Dendritic cell treated with granulocyte-macrophage colony-stimulating factor and Interleukin-4, amounts not matched to agents 40 ng/mL and 50 ng/mL, for 4 days (primary cell): ENCODE results near the gene ST6GALNAC3.
"Not testable (repeated sequence)": the region's sequence is repeated elsewhere in the genome, so short reads cannot be mapped to it uniquely, and the experiment has no call there.

ENCODE experiments used
- H3K27ac Mint-ChIP-seq: one replicate; pipeline ENCODE4 v1.8.0; 2022; ENCODE audit warnings: mild to moderate bottlenecking, mixed read lengths
- H3K27me3 Mint-ChIP-seq: one replicate; pipeline ENCODE4 v1.8.0; 2022; ENCODE audit warnings: mild to moderate bottlenecking, mixed read lengths
- H3K36me3 Mint-ChIP-seq: one replicate; pipeline ENCODE4 v1.8.0; 2022; ENCODE audit warnings: low read depth, mixed read lengths
- H3K4me1 Mint-ChIP-seq: one replicate; pipeline ENCODE4 v1.8.0; 2022; ENCODE audit warnings: low read depth, mixed read lengths
- H3K4me3 Mint-ChIP-seq: one replicate; pipeline ENCODE4 v1.8.0; 2022; ENCODE audit warnings: mild to moderate bottlenecking, moderate library complexity, mixed read lengths
- H3K9me3 Mint-ChIP-seq: one replicate; pipeline ENCODE4 v1.8.0; 2022; ENCODE audit warnings: mixed read lengths
- intact Hi-C: fragments of 100-400 bp; cut with micrococcal nuclease; formaldehyde crosslinking; loops from one replicate; pipeline ENCODE4 v1.15.0; 2022

ST6GALNAC3 gene

GRCh38 chr1:76105372-76105771 is 30.8 kb downstream of the ST6GALNAC3 start:
- Mint-ChIP-seq H3K9me3 (no peaks in the 10 kb centered on the region), H3K27me3 (no peaks in the 10 kb centered on the region), H3K36me3 (no peaks in the 10 kb centered on the region), H3K4me1 (no peaks in the 10 kb centered on the region), H3K27ac (no peak overlapping the region), H3K4me3 (no peak overlapping the region)
- intact Hi-C loops: no loop called here

GRCh38 chr1:76106251-76106650 is 31.7 kb downstream of the ST6GALNAC3 start:
- Mint-ChIP-seq H3K9me3 (no peaks in the 10 kb centered on the region), H3K4me3 (no peak overlapping the region), H3K27me3 (no peaks in the 10 kb centered on the region), H3K4me1 (no peaks in the 10 kb centered on the region), H3K27ac (no peak overlapping the region), H3K36me3 (no peaks in the 10 kb centered on the region)
- intact Hi-C loops: no loop called here

GRCh38 chr1:76106719-76107235 is 32.2 kb downstream of the ST6GALNAC3 start:
- Mint-ChIP-seq H3K27me3 (no peaks in the 10 kb centered on the region), H3K4me3 (no peak overlapping the region), H3K36me3 (no peaks in the 10 kb centered on the region), H3K9me3 (no peaks in the 10 kb centered on the region), H3K27ac (no peak overlapping the region), H3K4me1 (no peaks in the 10 kb centered on the region)
- intact Hi-C loops: no loop called here

- no peaks in the 10 kb centered on the region for H3K4me1 Mint-ChIP-seq
- no peak overlapping the region for H3K4me3 Mint-ChIP-seq
- no peaks in the 10 kb centered on the region for H3K27me3 Mint-ChIP-seq
- no peaks in the 10 kb centered on the region for H3K9me3 Mint-ChIP-seq
- intact Hi-C loops: no loop called here
- no peaks in the 10 kb centered on the region for H3K36me3 Mint-ChIP-seq
- H3K27ac Mint-ChIP-seq: no peak overlapping the region
Observed at GRCh38 chr1:76109404-76109803, 34.9 kb downstream of the ST6GALNAC3 start.

GRCh38 chr1:76109901-76110560 is 35.5 kb downstream of the ST6GALNAC3 start:
- H3K4me3 Mint-ChIP-seq: no peak overlapping the region
- no peaks in the 10 kb centered on the region for H3K27me3 Mint-ChIP-seq
- H3K27ac Mint-ChIP-seq: no peak overlapping the region

GRCh38 chr1:76110666-76111065 is 36.1 kb downstream of the ST6GALNAC3 start:
- H3K27ac Mint-ChIP-seq: no peak overlapping the region
- H3K4me3 Mint-ChIP-seq: no peak overlapping the region
- no peaks in the 10 kb centered on the region for H3K9me3 Mint-ChIP-seq
- no peaks in the 10 kb centered on the region for H3K36me3 Mint-ChIP-seq
- intact Hi-C loops: no loop called here
- no peaks in the 10 kb centered on the region for H3K4me1 Mint-ChIP-seq
- H3K27me3 Mint-ChIP-seq: no peaks in the 10 kb centered on the region

More at GRCh38 chr1:76109901-76110560, 35.5 kb downstream of the ST6GALNAC3 start:
- intact Hi-C loops: no loop called here
- H3K9me3 Mint-ChIP-seq: no peaks in the 10 kb centered on the region
- no peaks in the 10 kb centered on the region for H3K36me3 Mint-ChIP-seq
- no peaks in the 10 kb centered on the region for H3K4me1 Mint-ChIP-seq

GRCh38 chr1:76112321-76112720 is 37.8 kb downstream of the ST6GALNAC3 start:
- H3K4me3 Mint-ChIP-seq, H3K4me1 Mint-ChIP-seq, H3K27me3 Mint-ChIP-seq, intact Hi-C loops, H3K27ac Mint-ChIP-seq, H3K9me3 Mint-ChIP-seq, H3K36me3 Mint-ChIP-seq: not testable (repeated sequence)

- Mint-ChIP-seq H3K27ac (no peak overlapping the region), H3K36me3 (no peaks in the 10 kb centered on the region), H3K4me3 (no peak overlapping the region), H3K27me3 (no peaks in the 10 kb centered on the region), H3K4me1 (no peaks in the 10 kb centered on the region), H3K9me3 (no peaks in the 10 kb centered on the region)
- intact Hi-C loops: no loop called here
Observed at GRCh38 chr1:76113446-76113845, 38.9 kb downstream of the ST6GALNAC3 start.

GRCh38 chr1:76115171-76115570 is 40.6 kb downstream of the ST6GALNAC3 start:
- no peaks in the 10 kb centered on the region for H3K27me3 Mint-ChIP-seq
- H3K4me3 Mint-ChIP-seq: no peak overlapping the region
- no peaks in the 10 kb centered on the region for H3K36me3 Mint-ChIP-seq
- no peak overlapping the region for H3K27ac Mint-ChIP-seq
- H3K9me3 Mint-ChIP-seq: no peaks in the 10 kb centered on the region
- no peaks in the 10 kb centered on the region for H3K4me1 Mint-ChIP-seq
- intact Hi-C loops: no loop called here

GRCh38 chr1:76121850-76122249 is 47.3 kb downstream of the ST6GALNAC3 start:
- no peaks in the 10 kb centered on the region for H3K36me3 Mint-ChIP-seq
- intact Hi-C loops: no loop called here
- no peaks in the 10 kb centered on the region for H3K9me3 Mint-ChIP-seq
- no peak overlapping the region for H3K4me3 Mint-ChIP-seq
- no peaks in the 10 kb centered on the region for H3K4me1 Mint-ChIP-seq
- no peak overlapping the region for H3K27ac Mint-ChIP-seq
- no peaks in the 10 kb centered on the region for H3K27me3 Mint-ChIP-seq

- Mint-ChIP-seq H3K4me3 (no peak overlapping the region), H3K9me3 (no peaks in the 10 kb centered on the region), H3K27ac (no peak overlapping the region), H3K4me1 (no peaks in the 10 kb centered on the region), H3K27me3 (no peaks in the 10 kb centered on the region), H3K36me3 (no peaks in the 10 kb centered on the region)
- intact Hi-C loops: no loop called here
Observed at GRCh38 chr1:76122271-76122670, 47.7 kb downstream of the ST6GALNAC3 start.

GRCh38 chr1:76123411-76124064 is 49.0 kb downstream of the ST6GALNAC3 start:
- H3K9me3 Mint-ChIP-seq, intact Hi-C loops, H3K36me3 Mint-ChIP-seq, H3K4me1 Mint-ChIP-seq, H3K27me3 Mint-ChIP-seq, H3K27ac Mint-ChIP-seq, H3K4me3 Mint-ChIP-seq: not testable (repeated sequence)

GRCh38 chr1:76124196-76124595 is 49.6 kb downstream of the ST6GALNAC3 start:
- no peaks in the 10 kb centered on the region for H3K27me3 Mint-ChIP-seq
- H3K9me3 Mint-ChIP-seq: no peaks in the 10 kb centered on the region
- intact Hi-C loops: no loop called here
- no peak overlapping the region for H3K4me3 Mint-ChIP-seq
- H3K4me1 Mint-ChIP-seq: no peaks in the 10 kb centered on the region
- no peak overlapping the region for H3K27ac Mint-ChIP-seq
- H3K36me3 Mint-ChIP-seq: no peaks in the 10 kb centered on the region

GRCh38 chr1:76125473-76126219 is 51.1 kb downstream of the ST6GALNAC3 start:
- H3K9me3 Mint-ChIP-seq: no peaks in the 10 kb centered on the region
- intact Hi-C loops: no loop called here
- no peaks in the 10 kb centered on the region for H3K36me3 Mint-ChIP-seq
- no peaks in the 10 kb centered on the region for H3K4me1 Mint-ChIP-seq
- H3K27ac Mint-ChIP-seq: no peak overlapping the region
- no peaks in the 10 kb centered on the region for H3K27me3 Mint-ChIP-seq
- H3K4me3 Mint-ChIP-seq: no peak overlapping the region
